HepG2 (cell line): ENCODE results near the gene FKBP1A. TPM values are rescaled to one million over a fixed set of nuclear protein-coding genes. Genes with fewer than 3 reads are reported as not detected.

ENCODE experiments used
- KLF16 ChIP-seq, 2 experiments: sonication (generic) in 1 of 2; formaldehyde crosslinking in 1 of 2; IDR thresholded peaks; 2 replicates each; pipeline versions ENCODE4 v1.6.1 to v1.8.0; 2016 to 2023; ENCODE audit warnings: missing genetic modification reagents in 2 of 2, missing compliant biosample characterization in 1 of 2
- LCORL ChIP-seq, 2 experiments: fragments of 450-650 bp in 1 of 2; sonication (generic) in 1 of 2; formaldehyde crosslinking in 1 of 2; IDR thresholded peaks; 2 replicates each; pipeline versions ENCODE4 v1.5.0 to v1.6.1; 2017 to 2020; ENCODE audit warnings: antibody characterized with exemption in 1 of 2, missing genetic modification reagents in 1 of 2
- MXD4 ChIP-seq: IDR thresholded peaks from 2 replicates; pipeline ENCODE4 v1.6.1; 2016; ENCODE audit warnings: mild to moderate bottlenecking, missing biosample characterization, missing genetic modification reagents
- NFYB ChIP-seq: sonication (generic); formaldehyde crosslinking; IDR thresholded peaks from 2 replicates; pipeline ENCODE4 v1.4.0; 2020; ENCODE audit warnings: missing genetic modification reagents
- PATZ1 ChIP-seq: sonication (generic); formaldehyde crosslinking; IDR thresholded peaks from 2 replicates; pipeline ENCODE4 v1.4.0; 2020; ENCODE audit warnings: missing genetic modification reagents
- PREB ChIP-seq: sonication (generic); formaldehyde crosslinking; IDR thresholded peaks from 2 replicates; pipeline ENCODE4 v1.4.0; 2020; ENCODE audit warnings: missing genetic modification reagents
- SKI ChIP-seq: fragments of 450-650 bp; IDR thresholded peaks from one replicate; pipeline ENCODE4 v1.6.1; 2018; ENCODE audit warnings: mild to moderate bottlenecking; ENCODE audit not compliant: partially characterized antibody
- YY1 ChIP-seq: IDR thresholded peaks from 2 replicates; pipeline ENCODE4 v1.6.1; 2011; ENCODE audit warnings: low read length, low read depth, moderate library complexity, mild to moderate bottlenecking; ENCODE audit not compliant: insufficient read depth, insufficient replicate concordance
- ZBED4 ChIP-seq: sonication (generic); formaldehyde crosslinking; IDR thresholded peaks from 2 replicates; pipeline ENCODE4 v1.4.0; 2020; ENCODE audit warnings: missing genetic modification reagents, borderline replicate concordance
- ZBTB26 ChIP-seq: IDR thresholded peaks from 2 replicates; pipeline ENCODE4 v1.6.1; 2016; ENCODE audit warnings: missing compliant biosample characterization, missing genetic modification reagents, borderline replicate concordance
- ZBTB37 ChIP-seq: sonication (generic); formaldehyde crosslinking; IDR thresholded peaks from 2 replicates; pipeline ENCODE4 v1.4.0; 2020; ENCODE audit warnings: mild to moderate bottlenecking, missing genetic modification reagents
- ZNF205 ChIP-seq: IDR thresholded peaks from 2 replicates; pipeline ENCODE4 v1.6.1; 2018; ENCODE audit warnings: missing biosample characterization, missing genetic modification reagents
- ZNF292 ChIP-seq: sonication (generic); formaldehyde crosslinking; IDR thresholded peaks from 2 replicates; pipeline ENCODE4 v1.8.1; 2022; ENCODE audit warnings: mild to moderate bottlenecking, low read depth, missing genetic modification reagents, borderline replicate concordance
- ZNF337 ChIP-seq: sonication (generic); formaldehyde crosslinking; IDR thresholded peaks from 2 replicates; pipeline ENCODE4 v1.5.1; 2020; ENCODE audit warnings: missing genetic modification reagents, low read depth, mild to moderate bottlenecking, borderline replicate concordance
- ZNF510 ChIP-seq: sonication (generic); formaldehyde crosslinking; IDR thresholded peaks from 2 replicates; pipeline ENCODE4 v1.4.0; 2020; ENCODE audit warnings: low read depth, mild to moderate bottlenecking, missing genetic modification reagents
- ZNF556 ChIP-seq: sonication (generic); formaldehyde crosslinking; IDR thresholded peaks from 2 replicates; pipeline ENCODE4 v1.4.0; 2020; ENCODE audit warnings: mild to moderate bottlenecking, missing genetic modification reagents, borderline replicate concordance
- ZNF768 ChIP-seq: sonication (generic); formaldehyde crosslinking; IDR thresholded peaks from 2 replicates; pipeline ENCODE4 v1.4.0; 2020; ENCODE audit warnings: missing genetic modification reagents
- ZZZ3 ChIP-seq: sonication (generic); formaldehyde crosslinking; IDR thresholded peaks from 2 replicates; pipeline ENCODE4 v1.4.0; 2020; ENCODE audit warnings: missing genetic modification reagents, mild to moderate bottlenecking, borderline replicate concordance
- polyA plus RNA-seq, 8 experiments: library from polyadenylated mRNA; depleted of rRNA in 3 of 8; stranded (reverse) in 7 of 8; unstranded in 1 of 8; fragments of >200 nt; fragmentation: Illumina TruSeq in 4 of 8; extraction: Trizol in 4 of 8; gene quantifications; 2 replicates each; pipeline versions ENCODE4 v1.2.1 to v1.2.3, GENCODE V29; 2011 to 2016; ENCODE audit warnings: low read depth in 4 of 8, missing spikeins in 1 of 8, mixed read lengths in 1 of 8; ENCODE audit not compliant: insufficient read depth in 1 of 8
- total RNA-seq, 5 experiments: library from RNA; depleted of rRNA; stranded (reverse); fragments of >200 nt; fragmentation: Illumina TruSeq; extraction: Trizol; gene quantifications; 2 replicates each; pipeline ENCODE4 v1.2.3, GENCODE V29; 2016; ENCODE audit warnings: low read depth in 1 of 5

FKBP1A gene
- total and polyA plus RNA-seq, 2 of the 13 experiments (the other 11 are each of a cell fraction or from before 2014, with no cell fraction given): 119 to 468 TPM

- TF ChIP-seq PREB (CRISPR knock-in tag) (no peak), MXD4 (CRISPR knock-in tag) (no peak), KLF16 (CRISPR knock-in tag; IDR thresholded peaks at IDR 0.05) (peak in 1 of 2 experiments; percentile 71; a peak in 1 of 4 replicates), ZNF205 (CRISPR knock-in tag) (0 out of 2 replicates have a peak, but pooled peaks have one; percentile 41), ZBTB37 (CRISPR knock-in tag) (no peak), LCORL (IDR thresholded peaks at IDR 0.05) (no peak; the same call in 1 of the 2 replicates), LCORL (CRISPR knock-in tag; IDR thresholded peaks at IDR 0.05) (peak; percentile 65), ZBTB26 (CRISPR knock-in tag) (peak; percentile 89), PATZ1 (CRISPR knock-in tag) (peak; percentile 36; the same call in 1 of the 2 replicates), ZBED4 (peak; percentile 47; the same call in 1 of the 2 replicates), SKI (peak; percentile 91), ZNF292 (CRISPR knock-in tag) (no peak), ZNF510 (CRISPR knock-in tag) (no peak), ZNF337 (CRISPR knock-in tag) (no peak), ZNF556 (CRISPR knock-in tag) (peak; percentile 40; the same call in 1 of the 2 replicates), YY1 (no peak), ZNF768 (CRISPR knock-in tag) (0 out of 2 replicates have a peak, but pooled peaks have one; percentile 33), ZZZ3 (CRISPR knock-in tag) (0 out of 2 replicates have a peak, but pooled peaks have one; percentile 63), NFYB (CRISPR knock-in tag) (no peak)
Measured at GRCh38 chr20:1415667-1416468, 23.0 kb upstream of the FKBP1A start (continued).
